ENCODE results near the gene NPC1L1.
"Not testable (repeated sequence)": the region's sequence is repeated elsewhere in the genome, so short reads cannot be mapped to it uniquely, and the experiment has no call there.

Gene NPC1L1

DNA sequence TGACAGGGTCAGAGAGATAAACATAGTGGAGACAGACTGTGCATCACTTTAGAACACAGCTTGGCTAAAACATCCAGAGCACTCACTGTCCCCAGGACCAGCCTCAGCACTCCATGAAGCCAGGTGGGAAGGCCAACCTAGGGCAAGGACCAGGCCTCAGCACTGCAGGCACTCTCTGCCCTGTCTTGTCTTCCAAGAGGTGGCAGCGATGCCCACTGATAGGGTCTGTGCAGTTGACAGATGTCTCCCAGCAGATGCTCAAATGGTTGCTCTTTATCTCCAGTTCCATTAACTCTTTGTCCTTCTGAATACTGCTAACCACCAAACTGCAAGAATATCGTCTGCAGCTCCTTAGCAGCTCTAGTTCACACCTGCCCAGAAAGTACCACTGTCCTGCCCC, 23.5 kb upstream of the NPC1L1 start:
- Histone ChIP-seq H3K27ac (ENCODE audit: low read depth in 2 of 2, low read length in 2 of 2) (no peak overlapping the region), H3K9me3 (ENCODE audit: control insufficient read depth in 2 of 2, low read length in 2 of 2) (no peaks in the 10 kb centered on the region), H3K4me1 (ENCODE audit: control insufficient read depth in 2 of 2, insufficient read depth in 2 of 2, low read length in 2 of 2) (peaks cover 0 to 8% of the 10 kb centered on the region in 2 donors), H3K36me3 (ENCODE audit: control insufficient read depth in 2 of 2, insufficient read depth in 2 of 2, low read length in 2 of 2) (peaks cover 42 to 51% of the 10 kb centered on the region in 2 donors), H3K9ac (ENCODE audit: low read depth in 1 of 2, low read length in 2 of 2) (no peak overlapping the region), H3K27me3 (ENCODE audit: control insufficient read depth in 2 of 2, insufficient read depth in 2 of 2, low read length in 2 of 2) (no peaks in the 10 kb centered on the region), H3K4me3 (ENCODE audit: low read length in 2 of 2) (no peak overlapping the region)

DNA sequence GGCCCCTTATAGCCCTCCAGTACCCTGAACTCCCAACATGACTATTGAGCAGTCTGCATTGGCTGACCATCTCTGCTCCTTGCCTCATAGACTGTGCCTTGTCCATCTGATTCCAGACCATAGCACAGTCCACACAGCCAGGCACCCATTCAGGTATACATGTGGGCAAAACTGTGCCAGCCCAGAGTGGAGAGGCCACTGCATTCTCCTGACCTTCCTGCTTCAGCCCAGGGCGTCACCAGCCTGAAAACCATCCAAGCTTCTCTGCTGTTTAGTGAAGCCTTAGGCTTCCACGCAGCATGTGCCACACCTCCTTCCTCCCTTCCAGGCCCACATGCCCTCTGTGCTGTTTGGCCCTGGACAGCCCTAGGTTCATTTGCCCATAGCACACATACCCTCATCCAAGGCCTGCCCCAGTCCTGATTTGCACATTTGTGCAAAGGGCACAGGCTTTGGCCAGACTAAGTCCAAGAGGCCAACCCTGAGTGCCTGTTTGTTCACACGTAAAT, 22.1 kb upstream of the NPC1L1 start:
- no peaks in the 10 kb centered on the region for H3K9me3 ChIP-seq (ENCODE audit: control insufficient read depth in 2 of 2, low read length in 2 of 2)
- no peaks in the 10 kb centered on the region for H3K27me3 ChIP-seq (ENCODE audit: control insufficient read depth in 2 of 2, insufficient read depth in 2 of 2, low read length in 2 of 2)
- H3K27ac ChIP-seq (ENCODE audit: low read depth in 2 of 2, low read length in 2 of 2): no peak overlapping the region
- peaks cover 0 to 8% of the 10 kb centered on the region in 2 donors for H3K4me1 ChIP-seq (ENCODE audit: control insufficient read depth in 2 of 2, insufficient read depth in 2 of 2, low read length in 2 of 2)
- H3K36me3 ChIP-seq (ENCODE audit: control insufficient read depth in 2 of 2, insufficient read depth in 2 of 2, low read length in 2 of 2): peaks cover 28 to 38% of the 10 kb centered on the region in 2 donors
- no peak overlapping the region for H3K4me3 ChIP-seq (ENCODE audit: low read length in 2 of 2)
- no peak overlapping the region for H3K9ac ChIP-seq (ENCODE audit: low read depth in 1 of 2, low read length in 2 of 2)

DNA sequence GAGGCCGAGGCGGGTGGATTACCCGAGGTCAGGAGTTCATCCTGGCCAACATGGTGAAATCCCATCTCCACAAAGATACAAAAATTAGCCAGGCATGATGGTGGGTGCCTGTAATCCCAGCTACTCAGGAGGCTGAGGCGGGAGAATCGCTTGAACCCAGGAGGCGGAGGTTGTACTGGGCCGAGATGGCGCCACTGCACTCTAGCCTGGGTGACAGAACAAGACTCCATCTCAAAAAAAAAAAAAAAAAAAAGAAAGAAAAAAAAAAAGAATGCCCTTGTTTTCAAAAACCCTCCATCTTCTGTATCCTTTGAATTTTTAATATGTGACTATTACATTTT, 21.5 kb upstream of the NPC1L1 start:
- H3K27ac ChIP-seq (ENCODE audit: low read depth in 2 of 2, low read length in 2 of 2); H3K4me1 ChIP-seq (ENCODE audit: control insufficient read depth in 2 of 2, insufficient read depth in 2 of 2, low read length in 2 of 2); H3K9me3 ChIP-seq (ENCODE audit: control insufficient read depth in 2 of 2, low read length in 2 of 2): not testable (repeated sequence)

DNA sequence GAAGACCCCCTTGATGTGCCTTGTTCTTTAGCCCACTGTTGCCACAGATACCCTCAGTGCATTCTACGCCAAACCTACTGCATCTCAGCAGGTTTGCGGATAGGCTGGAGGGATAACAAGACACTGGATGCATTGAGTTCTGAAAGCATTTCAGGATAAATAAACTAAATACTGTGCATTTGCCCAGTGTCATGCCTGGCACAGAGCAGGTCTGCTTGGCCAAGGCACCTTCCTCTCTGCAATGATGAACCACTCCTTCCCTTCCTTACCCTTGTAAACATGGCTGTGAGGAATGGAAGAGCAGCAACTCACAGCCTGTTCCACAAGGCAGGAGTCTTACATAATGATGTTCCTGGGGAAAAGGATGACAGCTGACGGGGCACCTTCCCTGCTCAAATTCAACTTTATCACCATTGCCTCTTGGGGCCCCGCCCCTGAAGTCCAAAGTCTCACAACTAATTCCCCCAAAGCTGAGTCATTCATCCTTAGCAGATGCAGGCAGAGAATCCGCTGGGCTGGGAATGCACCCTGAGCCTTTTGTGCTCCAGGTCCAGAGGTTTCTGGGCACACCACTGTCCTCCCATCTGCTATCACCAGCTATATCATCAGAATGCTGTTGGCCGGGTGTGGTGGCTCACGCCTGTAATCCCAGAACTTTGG, 21.0 kb upstream of the NPC1L1 start:
- Histone ChIP-seq H3K4me1 (ENCODE audit: control insufficient read depth in 2 of 2, insufficient read depth in 2 of 2, low read length in 2 of 2) (peaks cover 0 to 8% of the 10 kb centered on the region in 2 donors), H3K27me3 (ENCODE audit: control insufficient read depth in 2 of 2, insufficient read depth in 2 of 2, low read length in 2 of 2) (no peaks in the 10 kb centered on the region), H3K27ac (ENCODE audit: low read depth in 2 of 2, low read length in 2 of 2) (no peak overlapping the region), H3K9ac (ENCODE audit: low read depth in 1 of 2, low read length in 2 of 2) (no peak overlapping the region), H3K36me3 (ENCODE audit: control insufficient read depth in 2 of 2, insufficient read depth in 2 of 2, low read length in 2 of 2) (peaks cover 18 to 26% of the 10 kb centered on the region in 2 donors), H3K4me3 (ENCODE audit: low read length in 2 of 2) (no peak overlapping the region), H3K9me3 (ENCODE audit: control insufficient read depth in 2 of 2, low read length in 2 of 2) (no peaks in the 10 kb centered on the region)

More for the DNA sequence above, 21.5 kb upstream of the NPC1L1 start:
- H3K4me3 ChIP-seq (ENCODE audit: low read length in 2 of 2); H3K27me3 ChIP-seq (ENCODE audit: control insufficient read depth in 2 of 2, insufficient read depth in 2 of 2, low read length in 2 of 2); H3K9ac ChIP-seq (ENCODE audit: low read depth in 1 of 2, low read length in 2 of 2): not testable (repeated sequence)
- H3K36me3 ChIP-seq (ENCODE audit: control insufficient read depth in 2 of 2, insufficient read depth in 2 of 2, low read length in 2 of 2): peaks cover 22 to 31% of the 10 kb centered on the region in 2 donors

DNA sequence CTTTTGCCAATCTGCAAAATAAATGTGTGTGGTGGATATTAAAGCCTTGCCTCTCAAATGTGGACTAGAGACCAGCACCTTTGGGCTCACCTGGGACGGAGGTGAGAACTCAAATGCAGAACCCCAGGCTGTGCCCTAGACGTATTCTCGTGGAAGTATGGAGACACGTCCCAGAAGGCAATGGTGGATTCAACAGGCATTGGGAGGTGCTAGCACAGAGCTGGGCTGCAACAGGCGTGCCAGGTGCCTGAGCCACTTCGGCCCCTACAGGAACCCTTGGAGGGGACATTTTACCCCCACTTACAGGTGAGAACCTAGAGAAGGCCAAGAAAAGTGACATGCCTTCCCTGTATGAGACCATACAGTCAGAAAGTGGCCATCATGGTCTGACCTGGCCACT, 20.4 kb upstream of the NPC1L1 start:
- Histone ChIP-seq H3K9ac (ENCODE audit: low read depth in 1 of 2, low read length in 2 of 2) (no peak overlapping the region), H3K27ac (ENCODE audit: low read depth in 2 of 2, low read length in 2 of 2) (no peak overlapping the region), H3K4me3 (ENCODE audit: low read length in 2 of 2) (no peak overlapping the region), H3K36me3 (ENCODE audit: control insufficient read depth in 2 of 2, insufficient read depth in 2 of 2, low read length in 2 of 2) (peaks cover 12 to 21% of the 10 kb centered on the region in 2 donors), H3K4me1 (ENCODE audit: control insufficient read depth in 2 of 2, insufficient read depth in 2 of 2, low read length in 2 of 2) (peaks cover 0 to 8% of the 10 kb centered on the region in 2 donors), H3K27me3 (ENCODE audit: control insufficient read depth in 2 of 2, insufficient read depth in 2 of 2, low read length in 2 of 2) (no peaks in the 10 kb centered on the region), H3K9me3 (ENCODE audit: control insufficient read depth in 2 of 2, low read length in 2 of 2) (no peaks in the 10 kb centered on the region)

DNA sequence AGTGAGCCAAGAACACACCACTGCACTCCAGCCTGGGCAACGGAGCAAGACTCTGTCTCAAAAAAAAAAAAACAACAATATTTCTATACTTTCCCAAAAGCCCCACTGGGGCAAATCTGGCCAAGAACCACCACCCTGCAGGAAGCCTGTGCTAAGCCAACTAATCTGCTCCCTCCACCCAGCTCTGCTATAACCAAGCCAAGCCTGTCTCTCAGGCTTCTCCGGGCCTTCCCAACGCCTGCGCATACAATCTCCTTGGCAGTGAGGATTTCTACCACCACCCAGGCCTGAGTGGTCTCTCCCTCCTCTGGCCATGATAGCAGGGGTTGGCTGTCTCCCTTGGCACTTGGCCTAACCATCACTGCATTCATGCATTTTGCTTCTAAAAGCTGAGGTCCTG, 18.4 kb upstream of the NPC1L1 start:
- H3K4me1 ChIP-seq (ENCODE audit: control insufficient read depth in 2 of 2, insufficient read depth in 2 of 2, low read length in 2 of 2): peaks cover 0 to 8% of the 10 kb centered on the region in 2 donors
- H3K36me3 ChIP-seq (ENCODE audit: control insufficient read depth in 2 of 2, insufficient read depth in 2 of 2, low read length in 2 of 2): peaks cover 2 to 4% of the 10 kb centered on the region in 2 donors
- H3K4me3 ChIP-seq (ENCODE audit: low read length in 2 of 2): no peak overlapping the region
- no peak overlapping the region for H3K9ac ChIP-seq (ENCODE audit: low read depth in 1 of 2, low read length in 2 of 2)
- no peak overlapping the region for H3K27ac ChIP-seq (ENCODE audit: low read depth in 2 of 2, low read length in 2 of 2)
- H3K9me3 ChIP-seq (ENCODE audit: control insufficient read depth in 2 of 2, low read length in 2 of 2): no peaks in the 10 kb centered on the region
- no peaks in the 10 kb centered on the region for H3K27me3 ChIP-seq (ENCODE audit: control insufficient read depth in 2 of 2, insufficient read depth in 2 of 2, low read length in 2 of 2)

DNA sequence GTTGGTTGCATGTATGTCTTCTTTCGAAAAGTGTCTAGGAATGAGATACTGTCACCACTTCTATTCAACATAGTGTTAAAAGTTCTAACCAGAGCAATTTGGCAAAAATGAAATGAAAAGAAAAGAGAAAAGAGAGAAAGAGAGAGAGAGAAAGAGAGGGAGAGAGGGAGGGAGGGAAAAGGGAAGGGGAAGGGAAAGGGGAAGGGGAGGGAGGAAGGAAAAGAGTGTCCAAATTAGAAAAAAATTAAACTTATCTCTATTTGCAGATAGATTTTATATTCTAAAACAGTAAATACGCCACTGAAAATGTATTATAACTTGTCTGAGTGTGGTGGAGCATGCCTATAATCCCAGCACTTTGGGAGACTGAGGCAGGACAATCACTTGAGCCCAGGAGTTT, 16.4 kb upstream of the NPC1L1 start:
- Histone ChIP-seq H3K36me3 (ENCODE audit: control insufficient read depth in 2 of 2, insufficient read depth in 2 of 2, low read length in 2 of 2) (no peaks in the 10 kb centered on the region), H3K27me3 (ENCODE audit: control insufficient read depth in 2 of 2, insufficient read depth in 2 of 2, low read length in 2 of 2) (no peaks in the 10 kb centered on the region), H3K9ac (ENCODE audit: low read depth in 1 of 2, low read length in 2 of 2) (no peak overlapping the region), H3K27ac (ENCODE audit: low read depth in 2 of 2, low read length in 2 of 2) (no peak overlapping the region), H3K9me3 (ENCODE audit: control insufficient read depth in 2 of 2, low read length in 2 of 2) (no peaks in the 10 kb centered on the region), H3K4me1 (ENCODE audit: control insufficient read depth in 2 of 2, insufficient read depth in 2 of 2, low read length in 2 of 2) (peaks cover 0 to 8% of the 10 kb centered on the region in 2 donors), H3K4me3 (ENCODE audit: low read length in 2 of 2) (no peak overlapping the region)

DNA sequence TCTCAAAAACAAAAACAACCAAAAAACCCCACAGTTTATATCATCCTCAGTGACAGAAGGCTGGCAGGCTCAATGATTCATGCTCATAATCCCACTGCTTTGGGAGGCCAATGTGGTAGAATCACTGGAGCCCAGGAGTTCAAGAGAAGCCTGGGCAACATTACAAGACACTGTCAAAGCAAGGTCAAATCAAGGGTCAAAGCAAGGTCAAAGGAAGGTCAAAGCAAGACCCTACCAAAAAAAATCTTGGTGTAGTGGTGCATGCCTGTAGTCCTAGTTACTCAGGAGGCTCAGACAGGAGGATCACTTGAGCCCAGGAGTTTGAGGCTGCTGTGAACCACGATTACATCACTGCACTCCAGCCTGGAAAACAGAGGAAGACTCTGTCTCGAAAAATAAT, 14.2 kb upstream of the NPC1L1 start:
- H3K4me3 ChIP-seq (ENCODE audit: low read length in 2 of 2): no peak overlapping the region
- no peaks in the 10 kb centered on the region for H3K4me1 ChIP-seq (ENCODE audit: control insufficient read depth in 2 of 2, insufficient read depth in 2 of 2, low read length in 2 of 2)
- H3K9ac ChIP-seq (ENCODE audit: low read depth in 1 of 2, low read length in 2 of 2): no peak overlapping the region
- no peaks in the 10 kb centered on the region for H3K36me3 ChIP-seq (ENCODE audit: control insufficient read depth in 2 of 2, insufficient read depth in 2 of 2, low read length in 2 of 2)
- H3K27me3 ChIP-seq (ENCODE audit: control insufficient read depth in 2 of 2, insufficient read depth in 2 of 2, low read length in 2 of 2): no peaks in the 10 kb centered on the region
- no peaks in the 10 kb centered on the region for H3K9me3 ChIP-seq (ENCODE audit: control insufficient read depth in 2 of 2, low read length in 2 of 2)
- no peak overlapping the region for H3K27ac ChIP-seq (ENCODE audit: low read depth in 2 of 2, low read length in 2 of 2)

DNA sequence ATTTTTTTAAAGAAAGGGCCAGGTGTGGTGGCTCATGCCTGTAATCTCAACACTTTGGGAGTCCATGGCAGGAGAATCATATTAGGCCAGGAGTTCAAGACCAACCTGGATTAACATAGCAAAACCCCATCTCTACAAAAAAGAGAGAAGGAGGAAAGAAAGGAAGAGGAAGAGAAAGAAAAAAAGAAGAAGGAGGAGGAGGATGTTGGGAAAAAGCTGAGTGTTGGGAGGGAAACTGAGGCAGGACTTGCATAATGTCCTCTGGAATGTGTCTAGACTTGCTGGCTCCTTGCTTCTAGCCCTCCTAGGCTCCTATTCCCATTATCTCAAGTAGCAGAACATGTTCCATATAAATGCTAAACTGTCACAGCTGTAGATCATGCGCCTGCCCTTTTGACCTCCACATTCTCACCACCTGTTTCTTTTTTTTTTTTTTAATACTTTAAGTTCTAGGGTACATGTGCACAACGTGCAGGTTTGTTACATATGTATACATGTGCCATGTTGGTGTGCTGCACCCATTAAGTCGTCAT, 11.4 kb upstream of the NPC1L1 start:
- H3K9ac ChIP-seq (ENCODE audit: low read depth in 1 of 2, low read length in 2 of 2); H3K9me3 ChIP-seq (ENCODE audit: control insufficient read depth in 2 of 2, low read length in 2 of 2); H3K4me3 ChIP-seq (ENCODE audit: low read length in 2 of 2); H3K27me3 ChIP-seq (ENCODE audit: control insufficient read depth in 2 of 2, insufficient read depth in 2 of 2, low read length in 2 of 2); H3K27ac ChIP-seq (ENCODE audit: low read depth in 2 of 2, low read length in 2 of 2); H3K4me1 ChIP-seq (ENCODE audit: control insufficient read depth in 2 of 2, insufficient read depth in 2 of 2, low read length in 2 of 2); H3K36me3 ChIP-seq (ENCODE audit: control insufficient read depth in 2 of 2, insufficient read depth in 2 of 2, low read length in 2 of 2): not testable (repeated sequence)

DNA sequence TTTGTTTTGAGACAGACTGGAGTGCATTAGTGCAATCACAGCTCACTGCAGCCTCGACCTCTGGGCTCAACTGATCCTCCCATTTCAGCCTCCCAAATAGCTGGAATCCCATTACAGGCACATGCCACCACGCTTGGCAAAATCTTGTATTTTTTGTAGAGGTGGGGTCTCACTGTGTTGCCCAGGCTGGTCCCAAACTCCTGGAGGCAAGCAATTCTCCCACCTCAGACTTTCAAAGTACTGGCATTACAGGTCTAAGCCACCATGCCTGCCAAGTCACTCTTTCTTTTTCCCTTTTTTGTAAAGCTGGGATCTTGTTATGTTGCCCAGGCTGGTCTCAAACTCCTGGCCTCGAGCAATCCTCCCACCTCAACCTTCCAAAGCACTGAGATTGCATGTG, 8.3 kb upstream of the NPC1L1 start:
- no peaks in the 10 kb centered on the region for H3K9me3 ChIP-seq (ENCODE audit: control insufficient read depth in 2 of 2, low read length in 2 of 2)
- no peak overlapping the region for H3K4me3 ChIP-seq (ENCODE audit: low read length in 2 of 2)
- H3K36me3 ChIP-seq (ENCODE audit: control insufficient read depth in 2 of 2, insufficient read depth in 2 of 2, low read length in 2 of 2): no peaks in the 10 kb centered on the region
- no peaks in the 10 kb centered on the region for H3K27me3 ChIP-seq (ENCODE audit: control insufficient read depth in 2 of 2, insufficient read depth in 2 of 2, low read length in 2 of 2)
- no peak overlapping the region for H3K9ac ChIP-seq (ENCODE audit: low read depth in 1 of 2, low read length in 2 of 2)
- H3K27ac ChIP-seq (ENCODE audit: low read depth in 2 of 2, low read length in 2 of 2): no peak overlapping the region
- H3K4me1 ChIP-seq (ENCODE audit: control insufficient read depth in 2 of 2, insufficient read depth in 2 of 2, low read length in 2 of 2): no peaks in the 10 kb centered on the region

Measured in mucosa of rectum (tissue), 2 donors.